Activated CD4-positive, alpha-beta memory T cell treated with anti-CD3 and anti-CD28 coated beads, Interleukin-2, amount 10 ng/mL, durations not matched to agents 7 days and 5 days (primary cell): Measurements from ENCODE around the gene LDLRAD4. TPM values are rescaled to one million over a fixed set of nuclear protein-coding genes. Genes with fewer than 3 reads are reported as not detected.

Experiments
- CTCF ChIA-PET: fragments of 350-600 bp; sonication (Branson Sonifier 250); formaldehyde crosslinking; loops from one replicate; lab custom pipeline; 2021; ENCODE audit warnings: antibody characterized with exemption, inconsistent platforms; lab: Charles Lee
- POLR2A ChIA-PET: fragments of 350-600 bp; sonication (Branson Sonifier 250); formaldehyde crosslinking; loops from one replicate; lab custom pipeline; 2021; ENCODE audit warnings: antibody characterized with exemption; lab: Charles Lee
- DNase-seq: peaks from one replicate; pipeline ENCODE4 v3.0.0-alpha.2; 2020
- H3K27ac Mint-ChIP-seq: one replicate; pipeline ENCODE4 v1.8.0; 2021; ENCODE audit warnings: mild to moderate bottlenecking, mixed read lengths
- H3K27me3 Mint-ChIP-seq: one replicate; pipeline ENCODE4 v1.8.0; 2021; ENCODE audit warnings: mixed read lengths
- H3K36me3 Mint-ChIP-seq: one replicate; pipeline ENCODE4 v1.8.0; 2021; ENCODE audit warnings: low read depth, mixed read lengths
- H3K4me1 Mint-ChIP-seq: one replicate; pipeline ENCODE4 v1.8.0; 2021; ENCODE audit warnings: mixed read lengths
- H3K4me3 Mint-ChIP-seq: one replicate; pipeline ENCODE4 v1.8.0; 2021; ENCODE audit warnings: mild to moderate bottlenecking, mixed read lengths
- H3K9me3 Mint-ChIP-seq: one replicate; pipeline ENCODE4 v1.8.0; 2021; ENCODE audit warnings: mixed read lengths
- total RNA-seq, 2 experiments: library from RNA; stranded (reverse); gene quantifications; one replicate each; pipeline ENCODE4 v1.2.3, GENCODE V29; 2021

Gene LDLRAD4
- total RNA-seq, 2 experiments from 2014 or later = 19.1 to 22.4 TPM

DNA sequence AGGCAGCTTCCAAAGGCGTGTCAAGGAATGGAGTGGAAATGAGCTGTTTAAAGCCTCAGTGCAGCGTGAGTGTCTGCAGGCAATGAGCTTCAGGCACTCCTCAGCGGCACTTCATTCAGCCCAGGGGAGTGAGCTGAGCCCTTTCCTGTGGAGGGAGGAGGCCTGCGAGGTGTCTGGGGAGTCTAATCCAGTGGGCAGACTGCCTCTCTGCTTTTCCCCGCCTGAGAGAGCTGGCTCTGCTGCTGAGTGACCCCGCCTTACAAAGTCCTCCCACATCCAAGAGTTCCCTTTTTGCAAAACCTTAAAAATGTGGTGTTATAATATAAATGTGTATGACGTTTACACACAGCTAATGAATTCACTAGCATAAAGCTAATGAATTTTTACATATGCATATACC is 7.0 kb upstream of the LDLRAD4 start:
- CTCF ChIA-PET = no interaction called here
- no peak for DNase-seq

DNA sequence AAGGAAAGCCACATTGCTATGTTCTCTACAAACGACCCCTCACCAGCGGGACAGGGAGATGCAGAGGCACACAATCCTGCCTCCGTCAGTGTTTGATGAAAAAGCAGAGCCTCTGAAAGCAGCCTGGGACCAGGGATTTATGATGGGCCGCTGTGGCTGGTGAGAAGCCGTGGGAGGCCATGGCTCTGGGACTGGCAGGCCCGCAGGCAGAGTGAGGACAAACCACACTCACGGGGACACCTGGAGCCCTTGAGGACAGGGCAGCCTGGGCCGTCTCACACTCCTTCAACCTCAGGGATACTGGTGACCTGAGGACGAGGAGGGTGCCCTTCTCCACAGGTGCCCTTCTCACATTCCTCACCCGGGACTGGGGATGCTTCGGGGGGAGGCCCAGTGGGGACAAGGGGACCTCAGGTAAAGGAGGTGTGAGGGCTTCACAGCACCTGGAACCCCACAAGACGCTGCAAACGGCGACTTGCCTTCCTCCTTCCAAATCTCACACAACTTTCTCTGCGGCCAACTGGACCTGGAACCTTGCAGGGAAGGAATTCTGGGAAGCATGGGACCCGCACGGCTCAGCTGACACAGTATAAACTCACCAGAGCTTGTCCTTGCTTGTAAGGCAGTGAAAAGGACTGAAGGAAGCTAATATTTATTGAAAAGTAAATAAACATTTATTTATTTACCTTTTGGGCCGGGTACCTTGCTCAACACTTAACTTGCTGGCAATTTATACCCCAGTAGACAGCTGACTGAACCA is 5.3 kb upstream of the LDLRAD4 start:
- no peak overlapping the region for H3K27ac Mint-ChIP-seq
- ChIA-PET CTCF (interaction anchor here (0.5 to 1.3 kb wide), 3 partner anchors 13 to 416 kb away, joined by 3 to 4 read pairs (median 3); no protein-coding TSS in a partner anchor), POLR2A (no interaction called here)
- H3K36me3 Mint-ChIP-seq = no peaks in the 10 kb centered on the region
- no peak for DNase-seq
- no peak overlapping the region for H3K4me3 Mint-ChIP-seq
- H3K4me1 Mint-ChIP-seq = peaks cover 8% of the 10 kb centered on the region
- H3K27me3 Mint-ChIP-seq = peaks cover 46% of the 10 kb centered on the region
- no peaks in the 10 kb centered on the region for H3K9me3 Mint-ChIP-seq

More for the DNA sequence above, 7.0 kb upstream of the LDLRAD4 start:
- H3K27me3 Mint-ChIP-seq = peaks cover 55% of the 10 kb centered on the region
- H3K27ac Mint-ChIP-seq = no peak overlapping the region
- no peaks in the 10 kb centered on the region for H3K36me3 Mint-ChIP-seq
- H3K4me1 Mint-ChIP-seq = peaks cover 7% of the 10 kb centered on the region
- H3K4me3 Mint-ChIP-seq = no peak overlapping the region
- no peaks in the 10 kb centered on the region for H3K9me3 Mint-ChIP-seq
- POLR2A ChIA-PET = interaction anchor here (0.6 kb wide), 1 partner anchor 155 kb away, joined by 3 read pairs; no protein-coding TSS in a partner anchor

DNA sequence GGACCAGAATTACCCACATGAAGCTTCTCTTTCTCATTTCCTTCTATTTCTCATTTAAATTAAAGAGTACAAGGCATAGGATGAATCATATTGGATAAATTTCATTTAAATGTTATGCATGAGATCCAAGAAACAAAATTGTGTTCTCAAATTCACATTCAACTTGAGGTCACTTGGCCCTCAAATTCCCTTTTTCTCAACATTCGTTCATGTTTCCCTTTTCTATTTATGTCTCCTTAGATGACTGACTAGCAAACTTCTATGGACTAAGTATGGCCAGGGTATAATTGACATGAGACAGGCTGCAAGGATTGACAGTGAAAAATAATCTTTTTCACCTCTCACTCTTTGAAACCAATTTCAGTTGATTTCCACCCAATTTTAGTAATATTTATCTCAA is 4.0 kb upstream of the LDLRAD4 start:
- POLR2A ChIA-PET = no interaction called here
- no peak for DNase-seq
- Mint-ChIP-seq H3K27ac (no peak overlapping the region), H3K4me1 (peaks cover 18% of the 10 kb centered on the region), H3K27me3 (peaks cover 46% of the 10 kb centered on the region), H3K9me3 (no peaks in the 10 kb centered on the region), H3K36me3 (no peaks in the 10 kb centered on the region), H3K4me3 (no peak overlapping the region)
- CTCF ChIA-PET = no interaction called here

DNA sequence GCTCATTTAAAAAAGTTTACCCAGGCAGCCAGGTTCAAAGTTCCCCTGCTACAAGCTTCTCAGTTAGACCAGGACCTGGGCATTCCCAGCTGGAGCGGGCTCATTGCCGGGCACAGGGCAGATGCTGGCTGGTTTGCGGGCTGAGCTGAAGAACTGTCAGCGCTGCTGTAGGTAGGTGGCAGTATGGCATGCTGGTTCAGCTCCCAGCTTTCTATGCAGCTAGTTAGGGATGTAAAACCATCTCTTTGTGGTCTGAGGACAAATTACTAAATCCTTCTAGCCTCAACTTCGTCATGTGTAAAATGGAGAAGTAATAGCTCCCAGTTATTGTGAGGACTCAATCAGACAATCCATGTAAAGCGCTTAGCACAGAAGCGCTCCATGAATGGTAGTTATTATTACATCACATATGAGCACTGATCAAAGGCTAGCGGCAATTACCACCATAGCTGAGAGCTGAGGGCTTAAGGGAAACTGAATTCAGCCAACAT is 2.4 kb upstream of the LDLRAD4 start:
- CTCF ChIA-PET = interaction anchor here (0.7 to 2.0 kb wide), 37 partner anchors 9 to 871 kb away, joined by 3 to 11 read pairs (median 4); no protein-coding TSS in a partner anchor
- POLR2A ChIA-PET = interaction anchor here (0.7 to 1.6 kb wide), 3 partner anchors 50 to 225 kb away, joined by 3 to 9 read pairs (median 6); partner anchors contain the start of gene CEP192
- DNase-seq = peak; percentile 60
- Mint-ChIP-seq H3K4me3 (peak overlapping the region; percentile 71), H3K4me1 (peaks cover 20% of the 10 kb centered on the region), H3K36me3 (no peaks in the 10 kb centered on the region), H3K27ac (peak overlapping the region; percentile 14), H3K9me3 (no peaks in the 10 kb centered on the region), H3K27me3 (peaks cover 56% of the 10 kb centered on the region)

DNA sequence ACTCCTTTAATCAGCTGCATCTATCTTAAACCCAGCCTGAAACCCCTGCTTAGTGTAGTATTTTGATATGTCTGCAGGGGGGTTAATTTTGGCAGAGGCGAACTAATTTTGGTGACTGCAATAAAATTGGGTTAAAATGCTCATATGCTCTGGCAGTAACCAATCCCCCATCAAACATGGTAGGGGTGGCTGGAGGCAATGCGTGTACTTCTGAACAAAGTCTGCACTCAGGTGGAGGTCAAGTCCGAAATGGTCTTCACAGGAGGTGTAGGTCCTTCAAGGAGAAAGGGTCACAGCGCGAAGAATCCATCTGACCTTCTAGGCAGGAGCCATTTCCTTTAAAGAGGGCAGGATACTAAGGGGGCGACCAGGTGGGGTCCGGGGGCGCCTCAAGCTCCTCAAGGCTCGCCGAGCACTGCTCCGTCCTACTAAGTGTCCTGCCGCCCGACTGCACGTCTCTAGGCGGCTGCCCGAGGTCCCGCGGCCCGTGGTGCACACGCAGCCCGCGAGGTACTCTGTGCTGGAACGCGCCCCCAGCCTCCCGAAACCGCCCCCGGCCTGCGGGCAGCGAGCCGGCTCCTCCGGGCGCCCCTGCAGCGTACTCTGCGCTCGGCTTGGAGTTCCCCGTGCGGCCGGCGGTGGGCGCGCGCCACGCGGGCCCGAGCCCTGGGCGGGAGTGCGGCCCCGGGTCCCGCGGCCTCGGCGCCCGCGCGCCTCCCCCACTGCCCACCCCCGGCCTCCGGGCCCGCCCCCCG is 1.7 kb upstream of the LDLRAD4 start:
- peak; percentile 43 for DNase-seq
- H3K27me3 Mint-ChIP-seq = peaks cover 60% of the 10 kb centered on the region
- H3K4me1 Mint-ChIP-seq = peaks cover 20% of the 10 kb centered on the region
- CTCF ChIA-PET = interaction anchor here (0.7 to 2.0 kb wide), 36 partner anchors 8 to 870 kb away, joined by 3 to 11 read pairs (median 4); no protein-coding TSS in a partner anchor
- H3K27ac Mint-ChIP-seq = no peak overlapping the region
- H3K4me3 Mint-ChIP-seq = peak overlapping the region; percentile 71
- POLR2A ChIA-PET = interaction anchor here (0.6 to 1.6 kb wide), 3 partner anchors 49 to 160 kb away, joined by 3 to 9 read pairs (median 6); no protein-coding TSS in a partner anchor
- no peaks in the 10 kb centered on the region for H3K36me3 Mint-ChIP-seq
- no peaks in the 10 kb centered on the region for H3K9me3 Mint-ChIP-seq

DNA sequence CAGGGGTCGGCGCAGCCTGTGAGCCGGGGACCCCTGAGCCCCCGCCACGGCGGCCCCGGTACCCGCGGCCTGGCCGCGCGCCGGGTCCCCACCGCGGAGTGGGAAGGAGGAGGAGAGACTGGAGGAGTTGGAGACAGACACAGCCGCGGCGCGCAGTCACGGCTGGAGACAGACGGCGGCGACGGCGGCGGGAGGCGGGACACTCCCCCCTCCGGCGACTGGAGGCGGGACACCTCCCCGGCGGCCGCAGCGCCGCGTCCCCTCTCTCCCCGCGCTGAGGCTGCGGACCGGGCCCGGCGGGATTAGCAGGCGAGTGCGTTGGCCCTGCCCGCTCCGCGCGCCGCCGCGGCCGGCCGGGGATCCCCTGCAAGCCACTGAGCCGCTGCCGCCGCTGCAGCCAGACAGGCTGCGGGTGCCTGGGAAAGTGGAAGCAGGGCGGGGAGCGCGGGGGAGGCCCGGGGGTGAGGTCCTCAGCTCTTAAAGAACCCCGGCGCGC is 1.0 kb upstream of the LDLRAD4 start:
- ChIA-PET CTCF (interaction anchor here (1.0 to 2.0 kb wide), 3 partner anchors 22 to 285 kb away, joined by 4 to 7 read pairs (median 6); no protein-coding TSS in a partner anchor), POLR2A (no interaction called here)
- no peaks in the 10 kb centered on the region for H3K9me3 Mint-ChIP-seq
- H3K27me3 Mint-ChIP-seq = peaks cover 60% of the 10 kb centered on the region
- peak; percentile 50 for DNase-seq
- peaks cover 20% of the 10 kb centered on the region for H3K4me1 Mint-ChIP-seq
- H3K27ac Mint-ChIP-seq = no peak overlapping the region
- no peaks in the 10 kb centered on the region for H3K36me3 Mint-ChIP-seq
- H3K4me3 Mint-ChIP-seq = no peak overlapping the region

DNA sequence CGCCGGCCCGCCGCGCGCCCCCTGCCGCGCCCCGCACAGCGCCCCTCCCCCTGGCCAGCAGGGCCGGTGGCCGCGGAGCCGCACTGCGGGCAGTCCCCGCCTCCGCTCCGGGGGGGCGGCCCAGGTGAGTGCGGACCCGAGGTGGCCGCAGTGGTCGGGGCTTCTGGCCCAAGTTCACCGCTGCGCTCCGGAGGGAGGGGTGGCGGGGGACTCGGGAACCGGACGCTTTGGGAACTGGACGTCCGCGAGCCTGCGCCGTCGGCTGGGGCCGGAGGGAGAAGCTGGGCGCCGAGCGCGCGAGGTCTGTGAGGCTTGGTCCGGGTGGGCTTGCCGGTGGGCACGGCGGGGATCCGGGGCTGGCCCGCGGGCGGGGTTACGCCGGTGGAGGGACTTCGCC is 591 bp upstream of the LDLRAD4 start:
- Mint-ChIP-seq H3K27ac (no peak overlapping the region), H3K27me3 (peaks cover 59% of the 10 kb centered on the region), H3K4me1 (peaks cover 20% of the 10 kb centered on the region), H3K9me3 (no peaks in the 10 kb centered on the region), H3K36me3 (no peaks in the 10 kb centered on the region), H3K4me3 (peak overlapping the region; percentile 48)
- DNase-seq = no peak
- POLR2A ChIA-PET = no interaction called here
- CTCF ChIA-PET = interaction anchor here (1.0 kb wide), 1 partner anchor 21 kb away, joined by 4 read pairs; no protein-coding TSS in a partner anchor

DNA sequence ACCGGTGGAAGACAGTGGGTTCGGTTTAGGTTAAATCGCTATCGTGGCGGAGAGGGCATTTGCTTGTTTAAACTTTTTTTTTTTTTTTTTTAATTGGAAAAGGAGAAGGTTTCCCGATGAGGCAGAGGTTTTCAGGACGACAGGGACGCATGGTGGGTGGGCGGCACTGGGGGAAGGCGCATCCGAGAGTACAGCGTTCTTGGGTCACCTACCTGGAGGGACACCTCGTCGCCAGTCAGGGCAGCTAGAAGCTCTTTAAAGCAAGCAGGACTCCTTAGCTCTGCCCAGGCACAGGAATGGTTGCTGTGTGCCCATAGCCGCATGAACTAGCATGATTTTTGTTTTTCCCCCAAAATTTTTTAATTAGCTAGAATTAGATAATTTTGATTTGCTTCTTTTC is 437 bp downstream of the LDLRAD4 start:
- H3K36me3 Mint-ChIP-seq = no peaks in the 10 kb centered on the region
- DNase-seq = no peak
- H3K27me3 Mint-ChIP-seq = peaks cover 55% of the 10 kb centered on the region
- peaks cover 20% of the 10 kb centered on the region for H3K4me1 Mint-ChIP-seq
- POLR2A ChIA-PET = interaction anchor here (0.6 to 0.9 kb wide), 2 partner anchors 63 to 393 kb away, joined by 3 to 4 read pairs; no protein-coding TSS in a partner anchor
- H3K27ac Mint-ChIP-seq = no peak overlapping the region
- peak overlapping the region; percentile 70 for H3K4me3 Mint-ChIP-seq
- CTCF ChIA-PET = no interaction called here
- no peaks in the 10 kb centered on the region for H3K9me3 Mint-ChIP-seq

DNA sequence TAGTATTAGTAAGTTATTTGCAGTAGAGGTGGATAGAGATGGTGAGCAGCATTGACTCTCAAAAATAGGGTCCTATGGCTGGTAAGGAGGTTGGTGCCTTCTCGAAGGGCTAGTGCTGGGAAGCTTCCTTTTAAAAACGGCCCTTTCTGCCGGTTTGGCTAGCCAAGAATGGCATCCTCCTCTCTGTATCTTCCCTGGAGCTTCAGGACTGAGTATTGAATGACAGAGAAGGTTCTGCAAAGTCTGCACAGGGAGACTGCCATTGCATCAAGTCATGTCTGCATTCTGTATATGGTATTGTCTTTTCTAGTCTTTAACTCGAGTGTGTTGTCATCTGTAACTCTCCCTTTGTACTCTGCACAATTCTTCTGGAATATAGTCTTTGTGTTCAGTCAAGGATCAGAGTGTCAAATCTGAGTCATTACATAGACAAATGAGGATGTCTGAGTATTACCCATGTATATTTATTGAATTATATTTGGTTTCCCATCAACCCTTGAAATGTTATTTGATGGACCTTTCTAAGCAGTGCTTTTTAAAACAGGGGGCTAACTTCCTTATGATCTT is 1.1 kb downstream of the LDLRAD4 start:
- no peak overlapping the region for H3K27ac Mint-ChIP-seq
- H3K9me3 Mint-ChIP-seq = no peaks in the 10 kb centered on the region
- DNase-seq = no peak
- H3K36me3 Mint-ChIP-seq = no peaks in the 10 kb centered on the region
- H3K4me1 Mint-ChIP-seq = peaks cover 20% of the 10 kb centered on the region
- CTCF ChIA-PET = no interaction called here
- POLR2A ChIA-PET = interaction anchor here (0.6 to 1.0 kb wide), 3 partner anchors 56 to 392 kb away, joined by 3 to 4 read pairs (median 3); no protein-coding TSS in a partner anchor
- H3K4me3 Mint-ChIP-seq = peak overlapping the region; percentile 70
- peaks cover 48% of the 10 kb centered on the region for H3K27me3 Mint-ChIP-seq

DNA sequence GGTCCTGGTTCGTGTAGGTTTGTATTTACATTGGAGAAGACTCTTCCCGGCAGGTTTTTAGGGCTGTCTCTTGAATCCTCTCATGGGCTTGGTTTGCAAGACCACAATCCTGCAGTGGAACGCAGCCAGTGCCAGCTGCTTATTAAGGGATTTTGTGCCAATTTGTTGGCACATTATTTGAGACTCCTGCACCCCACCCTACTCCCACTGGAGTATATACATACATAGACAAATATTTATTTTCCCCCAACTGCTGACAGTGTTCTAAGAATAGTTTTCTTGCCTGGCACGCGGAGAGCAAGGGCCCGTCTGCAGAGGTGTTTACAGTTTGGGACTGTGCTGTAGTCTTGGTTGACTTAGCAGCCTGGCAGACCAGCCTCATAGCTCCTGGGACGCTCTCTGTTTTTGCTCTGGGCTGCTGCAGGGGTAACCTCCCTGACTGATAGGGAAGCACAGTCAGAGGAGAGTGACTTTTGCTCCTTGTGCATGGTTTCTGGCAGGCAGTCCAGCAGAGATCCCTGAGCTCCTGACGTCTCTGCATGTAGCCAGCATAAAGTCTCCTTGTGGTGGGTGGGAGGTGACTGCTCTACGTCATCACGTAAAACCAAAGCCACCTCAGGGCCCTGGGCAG is 1.9 kb downstream of the LDLRAD4 start:
- DNase-seq = no peak
- ChIA-PET CTCF (no interaction called here), POLR2A (interaction anchor here (1.0 kb wide), 1 partner anchor 55 kb away, joined by 3 read pairs; no protein-coding TSS in a partner anchor)
- Mint-ChIP-seq H3K27me3 (peaks cover 43% of the 10 kb centered on the region), H3K9me3 (no peaks in the 10 kb centered on the region), H3K4me1 (peaks cover 20% of the 10 kb centered on the region), H3K4me3 (no peak overlapping the region), H3K36me3 (no peaks in the 10 kb centered on the region), H3K27ac (no peak overlapping the region)

DNA sequence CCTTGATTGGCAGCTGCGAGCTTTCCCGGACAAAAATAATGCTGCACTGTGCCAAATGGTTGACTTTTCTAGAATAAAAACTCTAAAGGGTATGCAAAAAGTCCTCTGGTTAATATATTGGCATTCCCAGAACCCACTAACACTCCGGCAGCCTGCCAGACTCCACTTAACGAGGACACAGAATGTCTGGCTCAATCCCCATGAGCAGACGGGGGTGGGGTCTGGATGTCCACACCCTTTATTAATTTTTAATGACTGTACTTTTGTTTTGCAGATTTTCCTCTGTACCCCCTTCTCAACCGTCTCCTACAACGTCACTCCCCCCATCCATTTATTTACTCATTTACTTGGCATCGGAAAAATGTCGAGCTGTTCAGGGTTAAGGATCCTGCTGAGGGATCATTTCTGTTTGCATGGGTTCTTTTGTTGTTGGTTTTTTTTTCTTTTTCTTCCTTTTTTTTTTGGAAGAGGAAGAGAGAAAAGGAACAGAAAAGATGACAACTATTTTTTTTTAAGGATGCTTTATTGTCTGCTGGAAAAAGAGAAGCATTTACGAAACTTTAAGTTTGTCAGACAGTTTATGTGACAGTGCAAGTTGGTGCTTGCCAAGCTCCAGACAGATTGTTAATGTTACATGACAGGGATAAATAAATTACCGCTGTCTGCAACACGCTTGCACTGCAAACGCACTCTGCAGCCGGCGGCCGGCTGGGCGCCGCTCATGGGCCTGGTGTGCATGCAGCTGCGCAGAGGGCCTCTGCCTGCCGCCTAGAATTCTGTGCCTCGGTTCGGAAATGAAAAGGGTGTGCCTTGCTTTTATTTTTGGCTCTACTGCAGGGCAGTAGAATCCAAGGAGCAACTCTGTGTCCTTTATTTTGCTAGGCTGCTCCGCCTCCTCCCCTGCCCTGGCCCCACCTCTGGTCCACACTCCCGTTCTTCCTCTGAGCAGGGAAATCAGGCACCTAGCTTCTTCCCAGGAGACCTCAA is 3.6 kb downstream of the LDLRAD4 start:
- Mint-ChIP-seq H3K9me3 (no peaks in the 10 kb centered on the region), H3K36me3 (no peaks in the 10 kb centered on the region), H3K4me3 (no peak overlapping the region), H3K4me1 (peaks cover 12% of the 10 kb centered on the region), H3K27ac (no peak overlapping the region), H3K27me3 (peaks cover 31% of the 10 kb centered on the region)
- POLR2A ChIA-PET = interaction anchor here (0.8 kb wide), 1 partner anchor 159 kb away, joined by 3 read pairs; no protein-coding TSS in a partner anchor
- no peak for DNase-seq
- CTCF ChIA-PET = no interaction called here
